Esophagus (tissue), 2 donors: ENCODE measurements around the gene LDAF1. TPM values are rescaled to one million over a fixed set of nuclear protein-coding genes. Genes with fewer than 3 reads are reported as not detected.
"Not testable (repeated sequence)": the region's sequence is repeated elsewhere in the genome, so short reads cannot be mapped to it uniquely, and the experiment has no call there.

Experiments used
- H3K27ac ChIP-seq, 2 donors: one replicate each; pipeline ENCODE4 v1.5.1; 2013; ENCODE audit warnings: low read depth in 2 of 2, mild to moderate bottlenecking in 2 of 2, inconsistent platforms in 1 of 2, low read length in 1 of 2, moderate library complexity in 1 of 2
- H3K27me3 ChIP-seq, 2 donors: one replicate each; pipeline ENCODE4 v1.6.1; 2013; ENCODE audit warnings: low read length in 2 of 2, control low read depth in 1 of 2, mild to moderate bottlenecking in 1 of 2; ENCODE audit not compliant: insufficient read depth in 2 of 2, control insufficient read depth in 1 of 2
- H3K36me3 ChIP-seq, 2 donors: one replicate each; pipeline ENCODE4 v1.6.1; 2013; ENCODE audit warnings: low read length in 1 of 2; ENCODE audit not compliant: control insufficient read depth in 2 of 2, insufficient read depth in 2 of 2
- H3K4me1 ChIP-seq, 2 donors: one replicate each; pipeline ENCODE4 v1.6.1; 2013; ENCODE audit warnings: low read length in 1 of 2; ENCODE audit not compliant: control insufficient read depth in 2 of 2, insufficient read depth in 2 of 2
- H3K4me3 ChIP-seq, 2 donors: one replicate each; pipeline ENCODE4 v1.5.1; 2013; ENCODE audit warnings: low read length in 2 of 2, mild to moderate bottlenecking in 2 of 2, low read depth in 1 of 2, moderate library complexity in 1 of 2
- H3K9me3 ChIP-seq, 2 donors: one replicate each; pipeline ENCODE4 v1.6.1; 2013; ENCODE audit warnings: mild to moderate bottlenecking in 2 of 2, low read depth in 1 of 2, low read length in 1 of 2, moderate library complexity in 1 of 2; ENCODE audit not compliant: control insufficient read depth in 2 of 2, insufficient read depth in 1 of 2
- WGBS, 2 donors: extraction: QIAGEN DNeasy Blood & Tissue Kit; methylation state at CpG; one replicate each; pipeline ENCODE4 v1.1.7; 2013; 5-methylcytosine and 5-hydroxymethylcytosine counted together
- polyA plus RNA-seq, 2 donors: library from polyadenylated mRNA; stranded (reverse); fragments of 200-250 nt; gene quantifications; one replicate each; pipeline ENCODE4 v1.2.3, GENCODE V29; 2013
- donor health status: healthy with polysubstance abuse.
- donor health status: Bipolar disorder and iron deficiency.

Gene LDAF1
- polyA plus RNA-seq: 10 to 100 TPM; 24.6 to 36.4 TPM

- H3K36me3 ChIP-seq: no peaks in the 10 kb centered on the region
- peak within 1 kb of the TSS; percentile 93 for H3K27ac ChIP-seq
- no peaks in the 10 kb centered on the region for H3K9me3 ChIP-seq
- H3K27me3 ChIP-seq: no peaks in the 10 kb centered on the region
- peak within 1 kb of the TSS; percentile 80 to 83 for H3K4me3 ChIP-seq
- peaks cover 0 to 7% of the 10 kb centered on the region in 2 donors for H3K4me1 ChIP-seq
- 1% methylated on average over 56 to 59 of the region's 59 CpGs for WGBS, 2 donors
Measured at GRCh38 chr16:21158208-21159110, at the start of gene LDAF1. LDAF1 (plus strand) TSS chr16:21158674; CDS start chr16:21161183, 2,509 bp downstream.

GRCh38 chr16:21115551-21115950 lies 42.9 kb upstream of the LDAF1 start:
- not testable (repeated sequence) for H3K4me1 ChIP-seq, H3K27me3 ChIP-seq, H3K36me3 ChIP-seq, H3K27ac ChIP-seq, H3K9me3 ChIP-seq, H3K4me3 ChIP-seq
- 95 to 98% methylated on average over 4 of the region's 4 CpGs for WGBS, 2 donors

- no peaks in the 10 kb centered on the region for H3K36me3 ChIP-seq
- no peak overlapping the region for H3K4me3 ChIP-seq
- no peaks in the 10 kb centered on the region for H3K27me3 ChIP-seq
- WGBS, 2 donors: 50 to 62% methylated on average over 13 of the region's 13 CpGs
- no peaks in the 10 kb centered on the region for H3K9me3 ChIP-seq
- no peak overlapping the region for H3K27ac ChIP-seq
- H3K4me1 ChIP-seq: no peaks in the 10 kb centered on the region
Measured at GRCh38 chr16:21116148-21116693, 42.3 kb upstream of the LDAF1 start.

- no peaks in the 10 kb centered on the region for H3K9me3 ChIP-seq
- no peak overlapping the region for H3K4me3 ChIP-seq
- H3K27me3 ChIP-seq: no peaks in the 10 kb centered on the region
- 78 to 83% methylated on average over 4 of the region's 4 CpGs for WGBS, 2 donors
- H3K36me3 ChIP-seq: no peaks in the 10 kb centered on the region
- H3K27ac ChIP-seq: no peak overlapping the region
- H3K4me1 ChIP-seq: no peaks in the 10 kb centered on the region
Measured at GRCh38 chr16:21117567-21117966, 40.9 kb upstream of the LDAF1 start.

- Histone ChIP-seq H3K9me3 (no peaks in the 10 kb centered on the region), H3K27me3 (no peaks in the 10 kb centered on the region), H3K27ac (no peak overlapping the region), H3K4me3 (no peak overlapping the region), H3K4me1 (no peaks in the 10 kb centered on the region), H3K36me3 (no peaks in the 10 kb centered on the region)
- WGBS, 2 donors: 74 to 82% methylated on average over 2 of the region's 2 CpGs
Measured at GRCh38 chr16:21120976-21121520, 37.4 kb upstream of the LDAF1 start.

GRCh38 chr16:21125191-21125590 lies 33.3 kb upstream of the LDAF1 start:
- Histone ChIP-seq H3K36me3 (no peaks in the 10 kb centered on the region), H3K27ac (no peak overlapping the region), H3K4me1 (no peaks in the 10 kb centered on the region), H3K9me3 (no peaks in the 10 kb centered on the region), H3K27me3 (no peaks in the 10 kb centered on the region), H3K4me3 (no peak overlapping the region)
- WGBS, 2 donors: 92% methylated on average over 7 of the region's 7 CpGs

- no peaks in the 10 kb centered on the region for H3K4me1 ChIP-seq
- WGBS, 2 donors: 79 to 80% methylated on average over 7 of the region's 7 CpGs
- H3K27ac ChIP-seq: no peak overlapping the region
Measured at GRCh38 chr16:21126518-21126917, 32.0 kb upstream of the LDAF1 start.

GRCh38 chr16:21128991-21129390 lies 29.5 kb upstream of the LDAF1 start:
- H3K36me3 ChIP-seq: no peaks in the 10 kb centered on the region
- no peak overlapping the region for H3K4me3 ChIP-seq
- H3K4me1 ChIP-seq: no peaks in the 10 kb centered on the region
- WGBS, 2 donors: 79 to 92% methylated on average over 6 of the region's 6 CpGs
- H3K9me3 ChIP-seq: no peaks in the 10 kb centered on the region
- no peaks in the 10 kb centered on the region for H3K27me3 ChIP-seq
- H3K27ac ChIP-seq: no peak overlapping the region

More at GRCh38 chr16:21126518-21126917, 32.0 kb upstream of the LDAF1 start:
- Histone ChIP-seq H3K4me3 (no peak overlapping the region), H3K36me3 (no peaks in the 10 kb centered on the region), H3K27me3 (no peaks in the 10 kb centered on the region), H3K9me3 (no peaks in the 10 kb centered on the region)

- WGBS, 2 donors: 91% methylated on average over 3 of the region's 3 CpGs
- no peaks in the 10 kb centered on the region for H3K36me3 ChIP-seq
- H3K9me3 ChIP-seq: no peaks in the 10 kb centered on the region
- no peaks in the 10 kb centered on the region for H3K27me3 ChIP-seq
- H3K4me3 ChIP-seq: no peak overlapping the region
- H3K27ac ChIP-seq: no peak overlapping the region
- H3K4me1 ChIP-seq: no peaks in the 10 kb centered on the region
Measured at GRCh38 chr16:21130811-21131210, 27.7 kb upstream of the LDAF1 start.
